MCF 10A (cell line): ENCODE measurements around the gene CFAP77. TPM values are rescaled to one million over a fixed set of nuclear protein-coding genes. Genes with fewer than 3 reads are reported as not detected.

Experiments
- BruUV-seq: library from RNA; stranded (reverse); fragments of 400-500 nt; replicated peaks from 2 replicates; lab custom pipeline; 2021; lab: Mats Ljungman, UMichigan
- CTCF ChIA-PET: fragments of 300-600 bp; sonication (Branson Sonifier 250); formaldehyde crosslinking; extraction: SDS; loops from one replicate; lab custom pipeline; 2021; ENCODE audit warnings: antibody characterized with exemption, inconsistent platforms; lab: Yijun Ruan, JAX
- POLR2A ChIA-PET: fragments of 300-600, 350-650 bp; sonication (Branson Sonifier 250); formaldehyde crosslinking; extraction: SDS; loops from one replicate; lab custom pipeline; 2020; ENCODE audit warnings: antibody characterized with exemption, inconsistent platforms; lab: Yijun Ruan, JAX
- DNase-seq: peaks from one replicate; pipeline ENCODE4 v3.0.0-alpha.2; 2018; ENCODE audit not compliant: unreplicated experiment
- H3K27ac Mint-ChIP-seq: one replicate; pipeline ENCODE4 v1.8.0; 2022; ENCODE audit warnings: mild to moderate bottlenecking, low read depth, mixed read lengths; ENCODE audit not compliant: unreplicated experiment
- H3K27me3 Mint-ChIP-seq: one replicate; pipeline ENCODE4 v1.8.0; 2022; ENCODE audit warnings: mixed read lengths; ENCODE audit not compliant: insufficient read depth, unreplicated experiment
- H3K36me3 Mint-ChIP-seq: one replicate; pipeline ENCODE4 v1.8.0; 2022; ENCODE audit warnings: mild to moderate bottlenecking, moderate library complexity, mixed read lengths; ENCODE audit not compliant: insufficient read depth, unreplicated experiment
- H3K4me1 Mint-ChIP-seq: one replicate; pipeline ENCODE4 v1.8.0; 2022; ENCODE audit warnings: mixed read lengths; ENCODE audit not compliant: insufficient read depth, unreplicated experiment
- H3K4me3 Mint-ChIP-seq: one replicate; pipeline ENCODE4 v1.8.0; 2022; ENCODE audit warnings: mild to moderate bottlenecking, moderate library complexity, mixed read lengths; ENCODE audit not compliant: unreplicated experiment
- H3K9me3 Mint-ChIP-seq: one replicate; pipeline ENCODE4 v1.8.0; 2022; ENCODE audit warnings: mixed read lengths; ENCODE audit not compliant: unreplicated experiment
- intact Hi-C: fragments of 100-400 bp; cut with micrococcal nuclease; formaldehyde crosslinking; loops from 2 replicates; pipeline ENCODE4 v1.14.1; 2022
- total RNA-seq: library from RNA; stranded (reverse); gene quantifications from 2 replicates; pipeline ENCODE4 v1.2.3, GENCODE V29; 2022
- TF ChIP-seq, protein P1 (sequence below): fragments of 200-600 bp; IDR thresholded peaks from one replicate; pipeline ENCODE4 v1.8.0; 2022; ENCODE audit warnings: antibody characterized with exemption, mild to moderate bottlenecking; ENCODE audit not compliant: unreplicated experiment

Gene CFAP77
- total RNA-seq, 1 experiment from 2014 or later: not detected

DNA sequence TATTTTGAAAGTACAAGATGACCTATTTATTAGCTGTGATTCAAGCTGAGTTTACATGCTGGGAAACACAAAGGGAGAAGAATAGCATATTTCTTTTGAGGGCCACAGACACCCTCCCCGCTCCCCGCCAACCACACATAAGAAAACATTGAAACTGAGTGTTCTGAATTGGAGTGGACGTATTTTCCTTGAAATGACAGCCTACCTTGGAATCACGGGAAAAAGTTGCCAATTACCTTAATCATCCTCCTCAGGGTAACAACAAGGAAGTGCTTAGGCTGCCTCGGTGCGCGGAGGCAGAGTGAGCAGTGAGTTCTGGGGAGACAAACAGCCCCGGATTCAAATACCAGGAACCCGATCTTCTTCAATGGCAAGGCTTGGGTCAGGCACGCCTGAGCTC, 31.4 kb downstream of the CFAP77 start:
- TF ChIP-seq, protein P1, sequence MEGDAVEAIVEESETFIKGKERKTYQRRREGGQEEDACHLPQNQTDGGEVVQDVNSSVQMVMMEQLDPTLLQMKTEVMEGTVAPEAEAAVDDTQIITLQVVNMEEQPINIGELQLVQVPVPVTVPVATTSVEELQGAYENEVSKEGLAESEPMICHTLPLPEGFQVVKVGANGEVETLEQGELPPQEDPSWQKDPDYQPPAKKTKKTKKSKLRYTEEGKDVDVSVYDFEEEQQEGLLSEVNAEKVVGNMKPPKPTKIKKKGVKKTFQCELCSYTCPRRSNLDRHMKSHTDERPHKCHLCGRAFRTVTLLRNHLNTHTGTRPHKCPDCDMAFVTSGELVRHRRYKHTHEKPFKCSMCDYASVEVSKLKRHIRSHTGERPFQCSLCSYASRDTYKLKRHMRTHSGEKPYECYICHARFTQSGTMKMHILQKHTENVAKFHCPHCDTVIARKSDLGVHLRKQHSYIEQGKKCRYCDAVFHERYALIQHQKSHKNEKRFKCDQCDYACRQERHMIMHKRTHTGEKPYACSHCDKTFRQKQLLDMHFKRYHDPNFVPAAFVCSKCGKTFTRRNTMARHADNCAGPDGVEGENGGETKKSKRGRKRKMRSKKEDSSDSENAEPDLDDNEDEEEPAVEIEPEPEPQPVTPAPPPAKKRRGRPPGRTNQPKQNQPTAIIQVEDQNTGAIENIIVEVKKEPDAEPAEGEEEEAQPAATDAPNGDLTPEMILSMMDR: no peak
- H3K27me3 Mint-ChIP-seq: peaks cover 63% of the 10 kb centered on the region
- H3K9me3 Mint-ChIP-seq: no peaks in the 10 kb centered on the region
- intact Hi-C loops: no loop called here
- no peak overlapping the region for H3K4me3 Mint-ChIP-seq
- H3K27ac Mint-ChIP-seq: no peak overlapping the region
- no peaks in the 10 kb centered on the region for H3K4me1 Mint-ChIP-seq
- BruUV-seq: no TSS peak
- ChIA-PET CTCF (interaction anchor here (0.9 kb wide), 1 partner anchor 307 kb away, joined by 3 read pairs; no protein-coding TSS in a partner anchor), POLR2A (no interaction called here)
- no peaks in the 10 kb centered on the region for H3K36me3 Mint-ChIP-seq
- no peak for DNase-seq

DNA sequence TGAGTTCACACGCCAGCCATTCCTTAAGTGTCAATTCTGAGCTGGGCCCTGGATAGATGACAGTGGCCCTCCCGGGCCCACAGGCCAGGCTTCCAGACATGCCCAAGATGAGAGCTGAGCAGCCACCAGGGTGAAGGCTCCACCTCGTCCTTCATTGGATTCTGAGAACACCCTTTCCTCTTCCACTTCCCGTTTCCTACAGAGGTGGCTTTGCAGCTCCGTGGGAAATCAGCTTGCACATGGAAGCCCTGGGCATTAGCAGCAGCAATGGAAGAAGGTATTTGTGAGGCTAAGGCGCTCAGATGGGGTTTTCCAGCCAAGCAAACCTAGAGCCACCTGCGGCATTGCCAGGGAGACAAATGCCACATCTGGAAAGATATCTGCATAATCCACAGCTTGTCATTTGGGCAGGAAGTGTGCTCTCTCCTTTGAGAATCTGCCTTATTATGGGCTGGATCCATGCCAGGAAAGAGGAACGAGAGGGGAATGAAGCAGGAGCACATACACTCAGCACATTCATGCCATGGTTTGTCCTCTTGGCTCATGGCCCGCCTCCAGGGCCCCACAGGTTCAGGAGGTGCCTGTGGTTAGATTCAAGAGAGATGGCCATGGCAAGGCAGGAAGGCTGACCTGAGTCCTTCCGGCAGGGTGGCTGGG, 34.1 kb downstream of the CFAP77 start:
- H3K4me3 Mint-ChIP-seq: no peak overlapping the region
- ChIA-PET POLR2A (no interaction called here), CTCF (no interaction called here)
- no peaks in the 10 kb centered on the region for H3K4me1 Mint-ChIP-seq
- TF ChIP-seq, protein P1: no peak
- no peaks in the 10 kb centered on the region for H3K36me3 Mint-ChIP-seq
- intact Hi-C loops: no loop called here
- H3K27ac Mint-ChIP-seq: no peak overlapping the region
- no peaks in the 10 kb centered on the region for H3K9me3 Mint-ChIP-seq
- H3K27me3 Mint-ChIP-seq: peaks cover 69% of the 10 kb centered on the region
- BruUV-seq: no TSS peak
- no peak for DNase-seq

DNA sequence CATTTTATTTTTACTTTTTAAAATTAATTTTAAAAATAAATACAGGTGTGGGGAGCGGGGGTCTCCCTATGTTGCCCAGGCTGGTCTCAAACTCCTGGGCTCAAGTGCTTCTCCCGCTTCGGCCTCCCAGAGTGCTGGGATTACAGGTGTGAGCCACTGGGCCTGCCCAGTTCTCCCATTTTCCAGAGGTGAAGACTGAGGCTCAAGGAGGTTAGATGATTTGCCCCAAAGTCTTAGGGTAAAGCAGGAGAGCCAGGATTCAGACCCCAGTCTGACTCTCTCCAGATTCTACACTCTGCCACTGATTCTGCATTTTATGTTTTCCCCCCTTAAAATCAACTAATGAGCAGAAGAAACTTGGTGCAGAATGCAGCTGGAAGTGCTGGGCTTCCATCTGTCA, 36.9 kb downstream of the CFAP77 start:
- Mint-ChIP-seq H3K4me3 (no peak overlapping the region), H3K4me1 (no peaks in the 10 kb centered on the region), H3K27ac (no peak overlapping the region), H3K9me3 (no peaks in the 10 kb centered on the region), H3K36me3 (no peaks in the 10 kb centered on the region), H3K27me3 (peaks cover 79% of the 10 kb centered on the region)
- TF ChIP-seq, protein P1: no peak
- ChIA-PET CTCF (interaction anchor here (0.6 kb wide), 1 partner anchor 125 kb away, joined by 3 read pairs; no protein-coding TSS in a partner anchor), POLR2A (no interaction called here)
- DNase-seq: no peak
- intact Hi-C loops: no loop called here
- BruUV-seq: no TSS peak

DNA sequence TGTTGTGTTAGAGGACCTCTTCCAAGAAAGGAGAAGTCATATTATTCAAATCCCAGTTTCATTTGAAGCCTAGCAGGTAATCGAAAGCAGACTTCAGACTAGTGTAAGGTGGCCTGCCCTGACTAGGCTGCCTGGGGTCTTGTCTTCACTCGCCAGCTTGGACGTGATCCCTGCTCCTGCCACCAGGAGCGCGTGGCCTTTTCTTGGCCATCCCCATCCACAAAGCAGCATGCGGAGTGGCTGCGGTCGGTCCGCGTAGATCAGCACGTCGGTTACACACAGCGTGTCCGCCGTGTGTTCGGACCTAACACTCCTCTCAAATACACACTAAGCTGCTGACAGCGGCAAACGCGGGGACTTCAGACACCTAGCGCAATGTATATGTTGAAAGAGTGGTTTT, 37.3 kb downstream of the CFAP77 start:
- intact Hi-C loops: no loop called here
- Mint-ChIP-seq H3K4me1 (no peaks in the 10 kb centered on the region), H3K27me3 (peaks cover 79% of the 10 kb centered on the region), H3K9me3 (no peaks in the 10 kb centered on the region), H3K27ac (no peak overlapping the region), H3K36me3 (no peaks in the 10 kb centered on the region), H3K4me3 (no peak overlapping the region)
- BruUV-seq: no TSS peak
- DNase-seq: no peak
- ChIA-PET CTCF (interaction anchor here (0.6 kb wide), 1 partner anchor 124 kb away, joined by 3 read pairs; no protein-coding TSS in a partner anchor), POLR2A (no interaction called here)
- TF ChIP-seq, protein P1: no peak
